ENCODE data around the gene KCNRG. TPM values are rescaled to one million over a fixed set of nuclear protein-coding genes. Genes with fewer than 3 reads are reported as not detected.

The KCNRG gene
- total RNA-seq, 1 experiment from 2014 or later = 0.15 TPM

- peak overlapping the region; percentile 77 for H3K4me3 ChIP-seq (ENCODE audit: low read length)
- ChIA-PET POLR2A (ENCODE audit: unreplicated experiment) (interaction anchor here (0.7 kb wide), 1 partner anchor 130 kb away, joined by 21 read pairs; no protein-coding TSS in a partner anchor), CTCF (interaction anchor here (0.5 to 1.5 kb wide), 5 partner anchors 20 to 916 kb away, joined by 3 to 15 read pairs (median 5); partner anchors contain the start of gene SPRYD7)
- peaks cover 34% of the 10 kb centered on the region for H3K79me2 ChIP-seq (ENCODE audit: low read length)
- TF ChIP-seq CTCF (conservative IDR thresholded peaks at IDR 0.05; ENCODE audit: low read depth, low read length) (no peak), EZH2 (IDR thresholded peaks at IDR 0.05; ENCODE audit: low read length, unreplicated experiment) (no peak), EZH2phosphoT487 (IDR thresholded peaks at IDR 0.05; ENCODE audit: borderline replicate concordance, low read length) (no peak)
- H4K20me1 ChIP-seq (ENCODE audit: low read length) = peaks cover 8% of the 10 kb centered on the region
- peak overlapping the region; percentile 91 for H2AFZ ChIP-seq (ENCODE audit: low read length)
- H3K4me2 ChIP-seq (ENCODE audit: low read length) = peak overlapping the region; percentile 87
- H3K9ac ChIP-seq (ENCODE audit: low read length) = peak overlapping the region; percentile 96
- DNase-seq (peak; percentile 82), ATAC-seq (peak; percentile 58)
- intact Hi-C loops (cut with micrococcal nuclease) = loop anchor here (5.0 kb wide), 2 partner anchors 806 to 916 kb away; no protein-coding TSS in a partner anchor
- peaks cover 23% of the 10 kb centered on the region for H3K4me1 ChIP-seq (ENCODE audit: insufficient read depth, low read length)
- H3K9me3 ChIP-seq (ENCODE audit: low read length) = no peaks in the 10 kb centered on the region
- H3K27me3 ChIP-seq (ENCODE audit: low read length) = no peaks in the 10 kb centered on the region
- no peaks in the 10 kb centered on the region for H3K9me2 ChIP-seq (replicated peaks; ENCODE audit: low read length)
- H3F3A ChIP-seq (ENCODE audit: low read length, unreplicated experiment) = no peaks in the 10 kb centered on the region
- BruUV-seq (replicated peaks) = no TSS peak
- peaks cover 4% of the 10 kb centered on the region; the same call in 1 of the 2 replicates for H3K36me3 ChIP-seq (ENCODE audit: low read depth, low read length)
- peak overlapping the region; percentile 73 for H3K27ac ChIP-seq (ENCODE audit: low read length)
Measured at GRCh38 chr13:49996161-49996915, 18.9 kb upstream of the KCNRG start.

- H3K79me2 ChIP-seq (ENCODE audit: low read length) = peaks cover 34% of the 10 kb centered on the region
- TF ChIP-seq EZH2phosphoT487 (IDR thresholded peaks at IDR 0.05; ENCODE audit: borderline replicate concordance, low read length) = no peak
- TF ChIP-seq CTCF (conservative IDR thresholded peaks at IDR 0.05; ENCODE audit: low read depth, low read length) = peak; percentile 77
- ATAC-seq (peak; percentile 80), DNase-seq (peak; percentile 79)
- no peaks in the 10 kb centered on the region for H3K27me3 ChIP-seq (ENCODE audit: low read length)
- peak within 1 kb of the TSS; percentile 89 for H3K4me2 ChIP-seq (ENCODE audit: low read length)
- CTCF ChIA-PET = interaction anchor here (0.5 to 1.5 kb wide), 13 partner anchors 17 to 915 kb away, joined by 3 to 15 read pairs (median 4); partner anchors contain the start of gene SPRYD7
- peak within 1 kb of the TSS; percentile 95 for H2AFZ ChIP-seq (ENCODE audit: low read length)
- intact Hi-C loops (cut with micrococcal nuclease) = loop anchor here (1.0 to 5.0 kb wide), 3 partner anchors 85 to 915 kb away; no protein-coding TSS in a partner anchor
- peaks cover 23% of the 10 kb centered on the region for H3K4me1 ChIP-seq (ENCODE audit: insufficient read depth, low read length)
- H3K9me3 ChIP-seq (ENCODE audit: low read length) = no peaks in the 10 kb centered on the region
- peak within 1 kb of the TSS; percentile 97 for H3K9ac ChIP-seq (ENCODE audit: low read length)
- peaks cover 4% of the 10 kb centered on the region; the same call in 1 of the 2 replicates for H3K36me3 ChIP-seq (ENCODE audit: low read depth, low read length)
- no peaks in the 10 kb centered on the region for H3F3A ChIP-seq (ENCODE audit: low read length, unreplicated experiment)
- POLR2A ChIA-PET (ENCODE audit: unreplicated experiment) = interaction anchor here (0.5 to 0.7 kb wide), 6 partner anchors 18 to 129 kb away, joined by 3 to 21 read pairs (median 6); no protein-coding TSS in a partner anchor
- H3K27ac ChIP-seq (ENCODE audit: low read length) = peak within 1 kb of the TSS; percentile 89
- peaks cover 8% of the 10 kb centered on the region for H4K20me1 ChIP-seq (ENCODE audit: low read length)
- H3K9me2 ChIP-seq (replicated peaks; ENCODE audit: low read length) = no peaks in the 10 kb centered on the region
- peak within 1 kb of the TSS; percentile 95 for H3K4me3 ChIP-seq (ENCODE audit: low read length)
- TSS peak; percentile 57 for BruUV-seq (replicated peaks)
Measured at GRCh38 chr13:49996951-49997895, 18.0 kb upstream of the KCNRG start, which contains the start of gene TRIM13. TSS of gene TRIM13 (plus strand) at chr13:49997042. CDS start at chr13:50011941, 14,899 bp downstream.

All from PC-3 (cell line).